ENCODE data around the gene ZP2. TPM values are rescaled to one million over a fixed set of nuclear protein-coding genes. Genes with fewer than 3 reads are reported as not detected.

ZP2 gene
- total and polyA plus RNA-seq, 2 experiments from 2014 or later, result not detected

- H3K4me1 ChIP-seq (ENCODE audit: insufficient read depth), result no peaks in the 10 kb centered on the region
- H3K9ac ChIP-seq, result no peak overlapping the region
- no peak for DNase-seq
- H3K4me2 ChIP-seq (ENCODE audit: unreplicated experiment), result no peak overlapping the region
- no peak overlapping the region for H2AFZ ChIP-seq
- no peaks in the 10 kb centered on the region for H4K20me1 ChIP-seq (ENCODE audit: insufficient read depth)
- no peaks in the 10 kb centered on the region for H3K36me3 ChIP-seq (ENCODE audit: low read depth)
- WGBS, 2 experiments (ENCODE audit: low coverage in 1 of 2, low lambda C conversion rate in 2 of 2, missing lambda C conversion rate in 2 of 2), result 39 to 54% methylated on average over 2 of the region's 2 CpGs
- H3K4me3 ChIP-seq, result no peak overlapping the region
- H3K27ac ChIP-seq, result no peak overlapping the region
- H3K9me2 ChIP-seq (ENCODE audit: insufficient read depth), result no peaks in the 10 kb centered on the region
- no peak for TF ChIP-seq EZH2phosphoT487 (IDR thresholded peaks at IDR 0.05; ENCODE audit: insufficient read depth, low read depth)
- TF ChIP-seq EZH2 (IDR thresholded peaks at IDR 0.05; ENCODE audit: insufficient read depth, poor library complexity, severe bottlenecking), result no peak
- in situ Hi-C loops (cut with MboI), result no loop called here
- no peaks in the 10 kb centered on the region for H3F3A ChIP-seq (ENCODE audit: insufficient read depth)
- peaks cover 22% of the 10 kb centered on the region; the same call in 1 of the 2 replicates for H3K27me3 ChIP-seq (replicated peaks; ENCODE audit: insufficient read depth)
- H3K79me2 ChIP-seq (ENCODE audit: insufficient read depth), result no peaks in the 10 kb centered on the region
- H3K9me3 ChIP-seq (ENCODE audit: low read depth), result no peaks in the 10 kb centered on the region
These were observed 5.7 kb upstream of the ZP2 start for GRCh38 chr16:21217121-21217520.

- Histone ChIP-seq H3K4me2 (ENCODE audit: unreplicated experiment) (no peak overlapping the region), H3K27ac (no peak overlapping the region), H2AFZ (no peak overlapping the region), H3K4me1 (ENCODE audit: insufficient read depth) (no peaks in the 10 kb centered on the region), H3K27me3 (replicated peaks; ENCODE audit: insufficient read depth) (peaks cover 14% of the 10 kb centered on the region; the same call in 1 of the 2 replicates), H4K20me1 (ENCODE audit: insufficient read depth) (no peaks in the 10 kb centered on the region), H3K9me2 (ENCODE audit: insufficient read depth) (no peaks in the 10 kb centered on the region), H3K9me3 (ENCODE audit: low read depth) (no peaks in the 10 kb centered on the region), H3K9ac (no peak overlapping the region), H3K36me3 (ENCODE audit: low read depth) (no peaks in the 10 kb centered on the region), H3K4me3 (no peak overlapping the region), H3F3A (ENCODE audit: insufficient read depth) (no peaks in the 10 kb centered on the region), H3K79me2 (ENCODE audit: insufficient read depth) (no peaks in the 10 kb centered on the region)
- DNase-seq, result no peak
- 41 to 50% methylated on average over 4 of the region's 4 CpGs for WGBS, 2 experiments (ENCODE audit: low coverage in 1 of 2, low lambda C conversion rate in 2 of 2, missing lambda C conversion rate in 2 of 2)
- in situ Hi-C loops (cut with MboI), result no loop called here
- TF ChIP-seq EZH2 (IDR thresholded peaks at IDR 0.05; ENCODE audit: insufficient read depth, poor library complexity, severe bottlenecking) (no peak), EZH2phosphoT487 (IDR thresholded peaks at IDR 0.05; ENCODE audit: insufficient read depth, low read depth) (no peak)
These were observed 2.7 kb upstream of the ZP2 start for GRCh38 chr16:21214086-21214485.

- H3K27ac ChIP-seq, result no peak overlapping the region
- no peaks in the 10 kb centered on the region for H3K9me3 ChIP-seq (ENCODE audit: low read depth)
- WGBS, 2 experiments (ENCODE audit: low coverage in 1 of 2, low lambda C conversion rate in 2 of 2, missing lambda C conversion rate in 2 of 2), result 38 to 49% methylated on average over 2 of the region's 2 CpGs
- H3K4me2 ChIP-seq (ENCODE audit: unreplicated experiment), result no peak overlapping the region
- H3K27me3 ChIP-seq (replicated peaks; ENCODE audit: insufficient read depth), result peaks cover 23% of the 10 kb centered on the region
- H3K9me2 ChIP-seq (ENCODE audit: insufficient read depth), result no peaks in the 10 kb centered on the region
- DNase-seq, result no peak
- no peak overlapping the region for H3K4me3 ChIP-seq
- no peak overlapping the region for H2AFZ ChIP-seq
- H3K4me1 ChIP-seq (ENCODE audit: insufficient read depth), result no peaks in the 10 kb centered on the region
- H4K20me1 ChIP-seq (ENCODE audit: insufficient read depth), result no peaks in the 10 kb centered on the region
- H3K9ac ChIP-seq, result no peak overlapping the region
- no peak for TF ChIP-seq EZH2 (IDR thresholded peaks at IDR 0.05; ENCODE audit: insufficient read depth, poor library complexity, severe bottlenecking)
- TF ChIP-seq EZH2phosphoT487 (IDR thresholded peaks at IDR 0.05; ENCODE audit: insufficient read depth, low read depth), result no peak
- H3F3A ChIP-seq (ENCODE audit: insufficient read depth), result no peaks in the 10 kb centered on the region
- H3K36me3 ChIP-seq (ENCODE audit: low read depth), result no peaks in the 10 kb centered on the region
- in situ Hi-C loops (cut with MboI), result no loop called here
- H3K79me2 ChIP-seq (ENCODE audit: insufficient read depth), result no peaks in the 10 kb centered on the region
These were observed 2.7 kb downstream of the ZP2 start for GRCh38 chr16:21208446-21209230.

- no peak for DNase-seq
- TF ChIP-seq EZH2 (IDR thresholded peaks at IDR 0.05; ENCODE audit: insufficient read depth, poor library complexity, severe bottlenecking), result no peak
- TF ChIP-seq EZH2phosphoT487 (IDR thresholded peaks at IDR 0.05; ENCODE audit: insufficient read depth, low read depth), result no peak
- Histone ChIP-seq H3K36me3 (ENCODE audit: low read depth) (no peaks in the 10 kb centered on the region), H3K27ac (no peak overlapping the region), H3K9ac (no peak overlapping the region), H3K9me3 (ENCODE audit: low read depth) (no peaks in the 10 kb centered on the region), H2AFZ (no peak overlapping the region), H3K4me2 (ENCODE audit: unreplicated experiment) (no peak overlapping the region), H3K79me2 (ENCODE audit: insufficient read depth) (no peaks in the 10 kb centered on the region), H4K20me1 (ENCODE audit: insufficient read depth) (no peaks in the 10 kb centered on the region), H3K4me1 (ENCODE audit: insufficient read depth) (no peaks in the 10 kb centered on the region), H3K4me3 (no peak overlapping the region), H3K9me2 (ENCODE audit: insufficient read depth) (no peaks in the 10 kb centered on the region), H3F3A (ENCODE audit: insufficient read depth) (no peaks in the 10 kb centered on the region), H3K27me3 (replicated peaks; ENCODE audit: insufficient read depth) (peaks cover 39% of the 10 kb centered on the region)
- in situ Hi-C loops (cut with MboI), result no loop called here
- WGBS, 2 experiments (ENCODE audit: low coverage in 1 of 2, low lambda C conversion rate in 2 of 2, missing lambda C conversion rate in 2 of 2), result 56 to 64% methylated on average over 4 of the region's 4 CpGs
These were observed 4.8 kb downstream of the ZP2 start for GRCh38 chr16:21206550-21206949.
